Measurements from ENCODE around the gene DHCR24.

The DHCR24 gene

GRCh38 chr1:54863267-54863665, 23.7 kb downstream of the DHCR24 start:
- DNase-seq: no peak

GRCh38 chr1:54861070-54861761, 25.8 kb downstream of the DHCR24 start:
- DNase-seq: no peak

- DNase-seq: no peak
Measured at GRCh38 chr1:54859700-54860391, 27.1 kb downstream of the DHCR24 start.

- no peak for DNase-seq
Measured at GRCh38 chr1:54857746-54858561, 29.0 kb downstream of the DHCR24 start.

GRCh38 chr1:54857141-54857540, 29.9 kb downstream of the DHCR24 start:
- no peak for DNase-seq

- DNase-seq: no peak
Measured at GRCh38 chr1:54854381-54855020, 32.5 kb downstream of the DHCR24 start.

GRCh38 chr1:54853793-54854370, 33.1 kb downstream of the DHCR24 start:
- DNase-seq: no peak

GRCh38 chr1:54853096-54853792, 33.8 kb downstream of the DHCR24 start:
- no peak for DNase-seq

GRCh38 chr1:54851936-54852524, 35.0 kb downstream of the DHCR24 start:
- DNase-seq: no peak

GRCh38 chr1:54851406-54851805, 35.6 kb downstream of the DHCR24 start:
- DNase-seq: no peak

- no peak for DNase-seq
Measured at GRCh38 chr1:54850737-54851136, 36.3 kb downstream of the DHCR24 start.

GRCh38 chr1:54850069-54850730, 36.8 kb downstream of the DHCR24 start:
- DNase-seq: no peak

- no peak for DNase-seq
Measured at GRCh38 chr1:54849219-54850068, 37.6 kb downstream of the DHCR24 start.

- DNase-seq: peak in 1 of 2 experiments; percentile 13
Measured at GRCh38 chr1:54848134-54848948, 38.7 kb downstream of the DHCR24 start.

- peak in 1 of 2 experiments; percentile 13 for DNase-seq
Measured at GRCh38 chr1:54846716-54847284, 40.2 kb downstream of the DHCR24 start.

- DNase-seq: peak in 1 of 2 experiments; percentile 11
Measured at GRCh38 chr1:54846301-54846700, 40.7 kb downstream of the DHCR24 start.

GRCh38 chr1:54845772-54846171, 41.2 kb downstream of the DHCR24 start:
- DNase-seq: peak in 1 of 2 experiments; percentile 12

- peak in 1 of 2 experiments; percentile 7 for DNase-seq
Measured at GRCh38 chr1:54844564-54844963, 42.4 kb downstream of the DHCR24 start.

- DNase-seq: no peak
Measured at GRCh38 chr1:54843449-54843848, 43.5 kb downstream of the DHCR24 start.
